MCF 10A (cell line): ENCODE results near the gene MSI2. TPM values are rescaled to one million over a fixed set of nuclear protein-coding genes. Genes with fewer than 3 reads are reported as not detected.

Experiments
- BruUV-seq: library from RNA; stranded (reverse); fragments of 400-500 nt; replicated peaks from 2 replicates; lab custom pipeline; 2021; lab: Mats Ljungman, UMichigan
- CTCF ChIA-PET: fragments of 300-600 bp; sonication (Branson Sonifier 250); formaldehyde crosslinking; extraction: SDS; loops from one replicate; lab custom pipeline; 2021; ENCODE audit warnings: antibody characterized with exemption, inconsistent platforms; lab: Yijun Ruan, JAX
- POLR2A ChIA-PET: fragments of 300-600, 350-650 bp; sonication (Branson Sonifier 250); formaldehyde crosslinking; extraction: SDS; loops from one replicate; lab custom pipeline; 2020; ENCODE audit warnings: antibody characterized with exemption, inconsistent platforms; lab: Yijun Ruan, JAX
- DNase-seq: peaks from one replicate; pipeline ENCODE4 v3.0.0-alpha.2; 2018; ENCODE audit not compliant: unreplicated experiment
- H3K27ac Mint-ChIP-seq: one replicate; pipeline ENCODE4 v1.8.0; 2022; ENCODE audit warnings: mild to moderate bottlenecking, low read depth, mixed read lengths; ENCODE audit not compliant: unreplicated experiment
- H3K27me3 Mint-ChIP-seq: one replicate; pipeline ENCODE4 v1.8.0; 2022; ENCODE audit warnings: mixed read lengths; ENCODE audit not compliant: insufficient read depth, unreplicated experiment
- H3K36me3 Mint-ChIP-seq: one replicate; pipeline ENCODE4 v1.8.0; 2022; ENCODE audit warnings: mild to moderate bottlenecking, moderate library complexity, mixed read lengths; ENCODE audit not compliant: insufficient read depth, unreplicated experiment
- H3K4me1 Mint-ChIP-seq: one replicate; pipeline ENCODE4 v1.8.0; 2022; ENCODE audit warnings: mixed read lengths; ENCODE audit not compliant: insufficient read depth, unreplicated experiment
- H3K4me3 Mint-ChIP-seq: one replicate; pipeline ENCODE4 v1.8.0; 2022; ENCODE audit warnings: mild to moderate bottlenecking, moderate library complexity, mixed read lengths; ENCODE audit not compliant: unreplicated experiment
- H3K9me3 Mint-ChIP-seq: one replicate; pipeline ENCODE4 v1.8.0; 2022; ENCODE audit warnings: mixed read lengths; ENCODE audit not compliant: unreplicated experiment
- intact Hi-C: fragments of 100-400 bp; cut with micrococcal nuclease; formaldehyde crosslinking; loops from 2 replicates; pipeline ENCODE4 v1.14.1; 2022
- total RNA-seq: library from RNA; stranded (reverse); gene quantifications from 2 replicates; pipeline ENCODE4 v1.2.3, GENCODE V29; 2022
- TF ChIP-seq, protein P1 (sequence below): fragments of 200-600 bp; IDR thresholded peaks from one replicate; pipeline ENCODE4 v1.8.0; 2022; ENCODE audit warnings: antibody characterized with exemption, mild to moderate bottlenecking; ENCODE audit not compliant: unreplicated experiment

Gene MSI2
- total RNA-seq, 1 experiment from 2014 or later = 60.6 TPM

DNA sequence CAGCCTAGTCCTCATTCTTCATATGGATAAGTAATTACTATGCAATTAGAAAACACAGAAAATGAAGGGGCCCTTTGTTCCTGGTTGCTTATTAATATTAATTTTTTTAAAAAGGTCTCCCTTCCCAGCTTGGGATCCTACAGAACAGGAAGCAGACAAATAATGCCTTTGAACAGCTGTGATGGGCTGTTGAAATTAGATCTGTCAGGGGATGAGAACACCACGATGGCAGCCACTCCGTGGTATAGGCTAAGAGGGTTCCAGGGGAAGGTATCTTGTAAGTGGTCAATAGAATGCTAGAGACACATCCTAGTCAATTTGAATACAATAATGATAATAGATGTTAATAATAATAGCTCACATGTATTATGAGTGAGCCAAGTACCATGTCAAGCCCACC lies 405.7 kb downstream of the MSI2 start:
- POLR2A ChIA-PET = no interaction called here

DNA sequence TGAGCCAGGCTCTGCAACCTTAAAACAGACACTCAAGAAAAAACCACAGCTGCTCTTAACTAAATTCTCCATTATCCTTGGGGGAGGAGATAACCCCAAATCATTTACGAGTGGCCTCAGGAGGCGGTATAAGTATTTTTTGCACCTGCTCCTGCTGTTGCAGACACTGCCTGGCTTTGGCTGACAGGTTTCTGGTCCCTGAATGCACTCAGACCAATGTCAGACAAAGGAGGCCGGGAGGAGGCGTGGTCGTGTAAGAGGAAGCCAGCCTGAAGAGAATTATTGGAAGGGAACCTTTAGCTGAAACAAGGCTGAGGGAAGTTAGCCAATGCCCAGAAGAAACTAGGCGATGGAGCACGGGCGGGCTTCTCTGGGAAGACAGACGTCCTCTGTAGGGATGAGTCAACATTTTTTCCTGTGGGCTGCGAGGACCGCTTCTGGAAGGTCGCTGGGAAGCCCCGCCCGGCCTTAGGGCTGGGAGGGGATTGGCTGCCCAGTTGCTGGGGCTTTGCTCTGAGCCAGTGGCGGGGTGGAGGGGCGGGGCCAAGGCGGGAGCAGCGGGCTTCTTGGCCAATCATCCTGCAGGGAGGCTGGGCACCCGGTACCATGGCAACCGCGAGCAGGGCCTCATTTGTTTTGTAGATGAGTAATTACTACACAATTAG lies 406.5 kb downstream of the MSI2 start:
- intact Hi-C loops = no loop called here

More for the DNA sequence above, 405.7 kb downstream of the MSI2 start:
- DNase-seq = no peak
- no peaks in the 10 kb centered on the region for H3K4me1 Mint-ChIP-seq
- H3K27ac Mint-ChIP-seq = no peak overlapping the region
- TF ChIP-seq, protein P1, sequence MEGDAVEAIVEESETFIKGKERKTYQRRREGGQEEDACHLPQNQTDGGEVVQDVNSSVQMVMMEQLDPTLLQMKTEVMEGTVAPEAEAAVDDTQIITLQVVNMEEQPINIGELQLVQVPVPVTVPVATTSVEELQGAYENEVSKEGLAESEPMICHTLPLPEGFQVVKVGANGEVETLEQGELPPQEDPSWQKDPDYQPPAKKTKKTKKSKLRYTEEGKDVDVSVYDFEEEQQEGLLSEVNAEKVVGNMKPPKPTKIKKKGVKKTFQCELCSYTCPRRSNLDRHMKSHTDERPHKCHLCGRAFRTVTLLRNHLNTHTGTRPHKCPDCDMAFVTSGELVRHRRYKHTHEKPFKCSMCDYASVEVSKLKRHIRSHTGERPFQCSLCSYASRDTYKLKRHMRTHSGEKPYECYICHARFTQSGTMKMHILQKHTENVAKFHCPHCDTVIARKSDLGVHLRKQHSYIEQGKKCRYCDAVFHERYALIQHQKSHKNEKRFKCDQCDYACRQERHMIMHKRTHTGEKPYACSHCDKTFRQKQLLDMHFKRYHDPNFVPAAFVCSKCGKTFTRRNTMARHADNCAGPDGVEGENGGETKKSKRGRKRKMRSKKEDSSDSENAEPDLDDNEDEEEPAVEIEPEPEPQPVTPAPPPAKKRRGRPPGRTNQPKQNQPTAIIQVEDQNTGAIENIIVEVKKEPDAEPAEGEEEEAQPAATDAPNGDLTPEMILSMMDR = no peak
- H3K4me3 Mint-ChIP-seq = no peak overlapping the region
- H3K9me3 Mint-ChIP-seq = no peaks in the 10 kb centered on the region
- H3K36me3 Mint-ChIP-seq = peaks cover 13% of the 10 kb centered on the region
- no peaks in the 10 kb centered on the region for H3K27me3 Mint-ChIP-seq
- CTCF ChIA-PET = interaction anchor here (0.8 to 5.7 kb wide), 5 partner anchors 10 to 419 kb away, joined by 3 to 54 read pairs (median 4); no protein-coding TSS in a partner anchor
- no TSS peak for BruUV-seq
- intact Hi-C loops = no loop called here

DNA sequence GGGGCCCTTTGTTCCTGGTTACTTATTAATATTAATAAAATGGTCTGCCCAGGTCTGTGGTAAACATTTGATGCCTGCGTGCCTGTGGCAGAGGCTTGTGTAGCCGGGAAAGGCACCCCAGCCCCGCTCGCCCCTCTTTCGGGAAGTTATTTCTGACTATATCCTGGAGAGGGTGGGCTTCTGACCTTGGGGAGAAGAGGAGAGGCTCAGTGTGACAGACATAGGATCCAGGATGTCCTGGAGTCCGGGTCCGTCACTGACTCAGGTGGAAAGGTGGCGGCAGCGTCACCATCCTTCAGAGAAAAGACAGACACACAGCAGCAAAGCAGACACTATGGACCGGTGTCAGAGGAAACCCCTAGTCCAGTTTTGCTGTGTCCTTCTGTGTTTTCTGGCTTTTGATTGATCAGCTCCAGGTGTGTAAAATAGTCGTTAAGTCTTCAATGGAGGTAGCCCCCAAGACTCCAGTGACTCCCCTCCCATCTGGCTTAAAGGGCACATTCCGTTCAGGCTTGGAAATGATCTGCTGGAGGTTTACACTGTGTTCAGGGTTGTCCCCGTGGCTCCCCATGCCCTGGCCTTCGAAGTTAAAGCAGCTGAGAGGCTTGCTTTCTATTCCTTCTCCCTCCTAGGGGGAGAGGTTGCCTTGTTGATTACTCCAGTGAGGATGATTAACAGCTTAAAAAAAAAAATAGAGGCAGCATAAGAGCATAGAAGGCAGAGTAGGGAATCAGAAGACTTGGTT lies 407.2 kb downstream of the MSI2 start:
- H3K36me3 Mint-ChIP-seq = peaks cover 13% of the 10 kb centered on the region
- no peaks in the 10 kb centered on the region for H3K4me1 Mint-ChIP-seq
- no peak overlapping the region for H3K27ac Mint-ChIP-seq
- no peaks in the 10 kb centered on the region for H3K27me3 Mint-ChIP-seq
- POLR2A ChIA-PET = no interaction called here
- CTCF ChIA-PET = interaction anchor here (0.5 to 5.7 kb wide), 4 partner anchors 8 to 170 kb away, joined by 3 to 54 read pairs (median 6); no protein-coding TSS in a partner anchor
- no peak for DNase-seq
- no TSS peak for BruUV-seq
- intact Hi-C loops = no loop called here
- H3K9me3 Mint-ChIP-seq = no peaks in the 10 kb centered on the region
- H3K4me3 Mint-ChIP-seq = no peak overlapping the region
- TF ChIP-seq, protein P1 = no peak

More for the DNA sequence above, 406.5 kb downstream of the MSI2 start:
- POLR2A ChIA-PET = no interaction called here
- peak; percentile 88 for DNase-seq
- H3K27me3 Mint-ChIP-seq = no peaks in the 10 kb centered on the region
- H3K4me1 Mint-ChIP-seq = no peaks in the 10 kb centered on the region
- TF ChIP-seq, protein P1 = no peak
- H3K27ac Mint-ChIP-seq = no peak overlapping the region
- H3K4me3 Mint-ChIP-seq = peak overlapping the region; percentile 16
- CTCF ChIA-PET = interaction anchor here (0.6 to 5.7 kb wide), 6 partner anchors 9 to 937 kb away, joined by 3 to 54 read pairs (median 4); no protein-coding TSS in a partner anchor
- no TSS peak for BruUV-seq
- peaks cover 13% of the 10 kb centered on the region for H3K36me3 Mint-ChIP-seq
- no peaks in the 10 kb centered on the region for H3K9me3 Mint-ChIP-seq

DNA sequence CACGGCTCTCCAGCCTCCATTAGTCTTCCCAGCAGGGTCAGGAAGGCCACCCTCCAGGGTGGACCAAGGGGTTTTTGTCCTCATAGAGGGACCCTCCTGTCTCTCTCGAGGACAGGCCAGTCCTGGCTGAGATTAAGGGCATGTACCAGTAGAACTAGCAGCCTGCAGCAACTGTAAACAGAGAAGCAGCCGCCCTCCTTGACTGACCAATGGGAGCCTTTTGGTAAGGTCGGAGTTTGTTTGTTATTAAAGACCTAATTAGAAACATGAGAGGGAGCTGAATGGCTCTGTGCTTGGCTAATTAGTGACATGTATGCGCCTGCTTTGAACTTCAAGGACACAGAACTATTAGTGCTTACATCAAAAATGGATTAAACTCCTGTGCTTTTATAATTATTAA lies 408.8 kb downstream of the MSI2 start:
- TF ChIP-seq, protein P1 = no peak
- H3K27me3 Mint-ChIP-seq = no peaks in the 10 kb centered on the region
- ChIA-PET CTCF (no interaction called here), POLR2A (interaction anchor here (0.6 kb wide), 1 partner anchor 180 kb away, joined by 3 read pairs; no protein-coding TSS in a partner anchor)
- no TSS peak for BruUV-seq
- no peak overlapping the region for H3K27ac Mint-ChIP-seq
- intact Hi-C loops = no loop called here
- H3K4me3 Mint-ChIP-seq = no peak overlapping the region
- no peaks in the 10 kb centered on the region for H3K9me3 Mint-ChIP-seq
- peaks cover 19% of the 10 kb centered on the region for H3K36me3 Mint-ChIP-seq
- DNase-seq = no peak
- no peaks in the 10 kb centered on the region for H3K4me1 Mint-ChIP-seq
